Inflammatory macrophage treated with lipopolysaccharide for 4 hours (primary cell): Measurements from ENCODE around the gene CREB5.

Experiments used
- DNase-seq: peaks from one replicate; pipeline ENCODE4 v3.0.0-alpha.2; 2020

The CREB5 gene

DNA sequence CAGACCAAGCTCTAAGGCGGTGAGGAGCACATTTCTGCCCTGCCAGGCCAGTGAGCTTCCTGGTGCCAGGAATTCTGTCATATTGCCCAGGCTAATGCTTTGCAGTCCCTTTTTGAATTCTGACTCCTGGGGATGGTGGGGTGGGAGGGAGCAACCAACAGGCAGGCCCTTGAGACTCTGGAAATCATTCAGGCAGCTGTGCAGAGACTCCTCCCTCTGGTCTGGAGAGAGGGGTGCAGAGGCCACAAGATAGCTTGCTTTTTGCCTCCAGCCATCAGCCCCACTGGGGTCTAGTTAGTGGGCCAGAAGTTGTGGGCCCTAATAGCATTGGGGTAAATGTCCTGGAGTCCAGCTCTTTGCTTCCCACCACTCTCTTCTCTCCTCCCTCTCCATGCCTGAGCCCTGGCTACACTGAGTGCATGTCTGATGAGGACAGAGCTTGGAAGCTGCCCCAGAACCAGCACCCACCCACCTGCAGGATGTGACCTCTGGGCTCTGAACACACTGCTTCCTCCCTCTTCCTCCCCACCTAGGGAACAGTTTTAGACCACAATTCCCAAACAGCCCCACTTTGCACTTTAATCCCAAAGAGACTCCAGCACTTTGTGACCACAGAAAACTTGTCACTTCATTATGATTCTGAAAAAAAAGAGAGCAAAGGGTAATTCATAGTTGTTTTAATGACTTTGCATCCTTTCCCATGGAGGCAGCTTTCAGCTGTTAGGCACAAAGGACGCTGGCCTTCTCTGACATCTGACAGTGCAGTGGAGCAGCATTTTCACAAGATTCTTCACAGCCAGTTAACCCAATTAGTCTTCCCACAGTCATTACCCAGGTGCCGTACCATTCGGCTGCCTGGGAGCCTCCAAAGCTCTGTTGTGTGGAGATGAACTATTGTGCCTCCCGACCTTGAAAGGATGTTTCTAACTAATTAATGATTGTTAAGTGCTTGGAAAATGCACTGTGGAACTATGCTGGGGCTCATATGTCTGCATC, 283.3 kb downstream of the CREB5 start:
- no peak for DNase-seq

DNA sequence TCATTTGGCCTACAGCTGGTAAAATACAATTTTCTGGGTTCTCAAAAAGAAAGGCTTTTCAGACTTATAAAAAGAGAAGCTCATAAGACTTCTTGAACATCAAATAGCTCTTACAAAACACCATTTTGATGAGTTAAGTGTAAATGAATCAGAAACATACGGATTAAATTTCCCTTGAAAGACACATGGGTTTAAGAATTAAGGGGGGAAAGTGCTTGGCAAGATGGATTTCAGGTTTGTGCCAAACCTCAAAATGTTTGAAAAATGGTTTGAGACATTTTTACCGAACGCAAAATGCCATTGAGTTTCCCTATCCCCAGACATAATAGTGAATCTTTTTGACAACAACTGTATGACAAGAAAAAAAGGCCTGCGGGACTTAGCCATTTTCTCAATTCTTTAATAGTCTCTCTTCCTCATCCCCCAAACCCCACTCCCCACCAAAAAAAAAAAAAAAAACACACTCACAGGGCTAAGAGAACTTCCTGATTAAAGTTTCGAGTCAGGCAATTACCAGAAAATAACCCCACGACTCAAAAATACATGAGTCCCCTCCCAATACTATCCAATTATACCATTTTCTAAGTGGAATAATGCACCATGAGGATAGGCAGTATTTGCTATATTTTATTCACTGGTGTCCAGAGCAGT, 285.7 kb downstream of the CREB5 start:
- DNase-seq = no peak

DNA sequence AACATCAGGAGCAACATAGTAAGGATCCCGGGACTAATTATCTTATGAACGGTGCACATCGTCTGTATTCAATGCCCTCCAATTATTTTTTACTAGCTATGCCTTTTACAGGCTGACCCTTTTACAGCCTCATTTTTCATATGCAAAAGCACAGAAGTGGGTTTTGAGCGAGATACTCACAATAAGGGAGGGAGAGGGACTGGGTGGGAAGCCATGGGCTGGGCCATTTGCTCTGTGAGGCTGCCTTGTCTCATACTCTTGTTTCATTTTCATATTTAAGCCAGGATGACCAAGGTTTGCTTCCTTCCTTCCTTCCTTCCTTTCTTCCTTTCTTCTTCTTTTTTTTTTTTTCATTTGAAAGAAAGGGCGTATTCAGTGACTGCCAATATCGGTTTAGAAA, 286.5 kb downstream of the CREB5 start:
- DNase-seq = no peak

DNA sequence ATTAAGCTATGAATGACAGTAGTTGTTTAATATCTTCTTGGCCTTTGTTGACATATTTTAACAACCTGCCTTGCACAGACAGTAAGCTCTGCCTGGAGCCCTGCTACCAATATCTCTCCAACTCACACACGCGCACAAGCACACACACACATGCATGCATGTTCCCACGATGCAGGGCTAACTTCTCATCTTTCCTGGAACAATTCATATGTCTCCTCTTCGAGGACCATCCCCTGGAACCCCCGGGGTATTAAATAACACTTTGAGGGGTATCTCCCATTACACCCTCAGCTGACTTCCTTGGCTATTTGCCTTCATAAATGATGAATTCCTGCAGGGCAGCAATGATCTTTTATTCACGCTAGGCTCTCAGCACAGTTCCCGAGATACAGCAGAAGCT, 287.8 kb downstream of the CREB5 start:
- DNase-seq = no peak

DNA sequence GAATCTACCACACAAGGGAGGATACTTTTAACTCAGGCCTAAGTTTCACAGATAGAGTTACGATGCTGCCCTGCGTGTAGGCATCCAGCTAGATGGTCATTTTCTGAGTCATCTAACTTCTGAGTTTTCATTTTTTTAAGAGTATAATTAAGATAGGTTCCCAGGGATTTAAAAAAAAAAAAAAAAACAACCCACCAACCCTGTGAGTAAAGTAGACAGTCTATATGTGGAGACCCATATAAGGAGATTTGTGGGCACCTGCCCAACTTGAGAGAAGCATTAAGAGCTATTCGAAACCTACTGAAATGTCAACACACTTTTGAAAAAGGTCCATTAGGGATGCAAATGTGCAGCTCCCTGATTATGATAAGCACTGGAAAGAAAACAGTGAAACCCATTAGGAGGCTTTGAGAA, 288.5 kb downstream of the CREB5 start:
- no peak for DNase-seq

DNA sequence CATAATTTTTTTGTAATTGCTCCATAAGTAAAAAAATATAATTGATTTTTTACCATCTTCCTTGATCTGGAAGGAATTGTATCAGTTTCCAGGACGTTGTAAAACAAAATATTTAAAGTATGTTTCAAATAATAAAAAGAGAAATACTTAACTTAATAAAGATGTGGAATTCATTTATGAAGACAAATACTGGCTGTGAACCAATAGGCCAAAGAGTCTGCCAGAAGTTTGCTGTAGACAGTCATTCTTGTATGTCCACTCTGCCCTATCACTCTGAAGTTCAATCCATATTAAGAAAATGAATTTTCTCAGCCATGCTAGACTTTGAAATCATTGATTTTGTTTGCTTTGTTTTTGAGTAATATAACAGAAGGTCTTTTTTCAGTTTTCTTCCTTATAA, 289.4 kb downstream of the CREB5 start:
- no peak for DNase-seq

- DNase-seq = no peak
Measured at GRCh38 chr7:28702171-28702570, 289.9 kb downstream of the CREB5 start.

DNA sequence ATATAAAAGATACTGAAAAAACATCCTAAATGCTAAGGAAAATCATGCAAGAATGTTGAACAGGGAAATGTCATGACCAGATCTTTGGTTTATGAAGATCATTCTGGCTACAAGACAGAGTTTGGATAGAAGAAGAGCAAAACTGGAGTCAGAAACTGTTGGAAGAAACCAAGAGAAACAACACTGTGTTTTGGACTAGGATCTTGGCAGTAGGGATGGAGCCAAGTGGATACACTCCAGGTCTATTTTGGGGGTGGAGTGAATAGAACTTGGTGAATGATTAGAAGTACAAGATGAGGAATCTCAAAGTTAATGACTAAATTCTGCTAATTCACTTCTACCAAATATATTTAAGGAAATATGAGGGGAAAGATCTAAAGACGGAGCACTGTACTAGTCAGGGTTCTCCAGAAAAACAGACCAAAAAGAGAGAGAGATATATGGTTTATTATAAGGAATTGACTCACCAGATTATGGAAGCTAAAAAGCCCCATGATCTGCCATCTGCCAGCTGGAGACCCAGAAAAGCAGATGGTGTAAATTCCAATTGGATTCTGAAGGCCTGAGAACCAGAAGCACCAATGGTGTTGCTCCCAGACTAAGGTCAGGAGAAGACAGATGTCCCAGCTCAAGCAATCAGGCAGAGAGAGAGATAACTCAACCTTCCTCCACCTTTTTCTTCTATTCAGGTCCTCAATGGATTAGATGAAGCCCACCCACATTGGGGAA, 290.9 kb downstream of the CREB5 start:
- no peak for DNase-seq

- DNase-seq = peak; percentile 53
Measured at GRCh38 chr7:28704706-28705105, 292.4 kb downstream of the CREB5 start.

DNA sequence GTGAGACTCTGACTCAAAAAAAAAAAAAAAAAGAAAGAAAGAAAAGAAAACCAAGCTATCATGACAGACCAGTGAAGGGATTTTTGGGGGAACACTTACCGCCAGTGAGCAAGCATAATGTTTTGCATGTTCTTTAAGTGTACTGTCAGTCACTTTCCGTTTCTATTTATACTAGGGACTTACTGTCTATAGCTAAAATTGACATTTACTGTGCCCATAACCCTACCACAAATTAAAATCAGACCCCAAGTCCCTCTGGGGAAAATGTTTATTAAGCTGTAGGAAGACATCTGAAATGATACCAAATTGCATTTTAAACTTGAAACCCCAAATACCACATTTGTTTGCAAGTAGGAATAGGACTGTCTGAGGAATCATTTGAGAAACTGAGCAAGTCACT, 293.0 kb downstream of the CREB5 start:
- peak; percentile 49 for DNase-seq

DNA sequence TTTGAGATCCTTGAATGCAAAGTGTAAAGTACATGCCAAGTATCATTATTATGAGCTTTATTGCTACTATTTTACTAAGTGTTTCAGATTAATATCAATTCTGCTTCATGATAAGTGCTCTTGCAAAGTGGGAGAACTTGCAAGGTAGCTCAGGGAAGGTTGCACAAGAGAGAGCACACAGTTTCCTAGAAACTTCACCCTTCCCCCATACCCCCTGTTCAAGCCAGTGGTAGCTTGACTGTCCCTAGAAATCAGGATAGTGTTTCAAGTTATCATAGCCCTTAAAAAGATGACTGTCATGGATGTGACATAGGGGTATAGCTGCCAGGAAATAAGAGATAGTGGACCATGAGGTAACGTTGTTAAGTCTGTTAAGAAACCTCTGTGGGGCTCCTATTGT, 294.3 kb downstream of the CREB5 start:
- DNase-seq = no peak

DNA sequence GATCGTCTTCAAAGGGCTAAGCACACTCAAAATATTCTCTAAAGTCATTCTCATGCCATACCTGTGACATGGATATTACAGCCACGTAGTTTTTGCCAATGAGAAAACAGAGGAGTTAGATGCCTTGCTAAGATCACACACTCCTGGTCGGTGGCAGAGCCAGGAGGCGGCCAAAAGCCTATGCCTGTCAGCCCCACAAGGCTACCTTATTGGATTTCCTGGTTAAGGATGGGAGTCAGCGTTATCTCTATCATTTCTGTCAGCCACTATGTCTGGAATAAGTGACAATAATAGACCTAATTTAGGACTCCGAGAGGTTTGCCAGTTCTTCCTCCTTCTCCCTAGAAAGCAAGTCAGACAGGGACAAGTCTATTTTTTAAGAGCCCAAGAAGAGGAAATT, 295.0 kb downstream of the CREB5 start:
- no peak for DNase-seq

GRCh38 chr7:28708033-28708951, 296.0 kb downstream of the CREB5 start:
- no peak for DNase-seq

GRCh38 chr7:28709748-28710147, 297.4 kb downstream of the CREB5 start:
- DNase-seq = no peak

DNA sequence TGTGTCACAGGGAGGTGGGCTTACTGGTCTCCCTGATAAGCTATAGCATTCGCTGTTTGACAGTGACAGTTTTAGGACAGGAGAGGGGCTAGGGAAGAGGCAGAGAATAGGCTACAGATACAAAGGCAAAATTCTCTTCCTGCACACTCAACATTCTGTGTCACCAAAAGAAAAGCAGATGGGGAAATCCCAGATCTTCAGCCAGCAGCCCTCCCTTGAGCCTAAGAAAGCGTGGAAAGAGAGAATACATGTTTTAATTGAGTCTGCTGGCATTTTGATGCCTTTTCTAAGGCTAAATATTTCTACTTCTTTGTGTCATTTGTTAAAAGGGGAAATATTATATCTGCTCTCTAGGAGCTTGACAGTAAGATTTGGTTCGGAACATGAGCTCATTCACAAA, 298.8 kb downstream of the CREB5 start:
- DNase-seq = no peak

DNA sequence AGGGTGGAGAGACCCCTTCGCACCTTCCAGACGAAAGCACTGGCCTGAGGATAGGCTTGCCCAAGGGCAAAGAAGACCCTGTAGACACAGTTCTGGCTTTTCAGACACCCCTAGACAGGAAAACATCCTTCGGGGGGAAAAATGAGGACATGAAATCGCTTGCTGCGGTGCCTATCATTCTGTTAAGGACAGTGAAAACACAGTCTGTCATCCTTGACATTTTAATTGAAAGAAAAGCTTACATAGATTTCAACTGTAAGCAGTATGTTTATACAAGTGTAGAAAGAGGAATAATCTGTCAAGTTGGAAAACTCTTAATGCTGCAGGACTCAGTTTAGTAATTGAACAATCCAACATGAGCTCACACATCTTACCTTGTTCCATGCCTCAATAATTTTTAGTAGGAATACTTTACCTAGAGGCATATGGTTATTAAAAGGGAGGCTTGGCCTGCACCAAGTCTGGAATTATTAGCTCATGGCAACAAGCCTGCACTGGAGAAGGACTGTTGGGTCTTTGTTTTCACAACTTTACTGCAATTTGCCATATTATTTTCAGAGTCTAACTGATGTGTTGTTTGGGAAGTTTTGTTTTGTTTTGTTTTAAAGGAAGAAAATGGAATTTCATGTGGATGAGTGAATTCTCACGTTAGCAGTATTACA, 302.3 kb downstream of the CREB5 start:
- no peak for DNase-seq

- DNase-seq = no peak
Measured at GRCh38 chr7:28717445-28718054, 305.2 kb downstream of the CREB5 start.

- DNase-seq = no peak
Measured at GRCh38 chr7:28718055-28718481, 305.8 kb downstream of the CREB5 start.

- no peak for DNase-seq
Measured at GRCh38 chr7:28718545-28718944, 306.2 kb downstream of the CREB5 start.

DNA sequence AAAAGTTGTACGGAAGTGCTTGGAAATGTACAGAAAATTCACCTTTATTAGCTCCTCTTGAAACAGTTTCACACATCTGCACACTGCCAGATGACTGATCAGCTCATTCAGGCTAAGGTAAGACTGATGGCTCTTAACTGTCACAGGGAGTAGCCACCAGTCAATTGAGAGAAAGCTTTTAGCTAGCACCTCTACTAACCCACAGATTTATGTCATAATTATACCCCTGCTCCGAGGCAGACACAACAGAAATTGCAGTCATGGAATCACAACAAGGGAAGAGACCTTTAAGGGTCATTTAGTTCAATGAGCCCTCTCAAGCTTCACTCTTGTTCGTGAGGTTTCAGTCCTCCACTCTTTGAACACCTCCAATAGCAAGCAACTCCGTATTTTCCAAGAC, 310.4 kb downstream of the CREB5 start:
- DNase-seq = no peak

DNA sequence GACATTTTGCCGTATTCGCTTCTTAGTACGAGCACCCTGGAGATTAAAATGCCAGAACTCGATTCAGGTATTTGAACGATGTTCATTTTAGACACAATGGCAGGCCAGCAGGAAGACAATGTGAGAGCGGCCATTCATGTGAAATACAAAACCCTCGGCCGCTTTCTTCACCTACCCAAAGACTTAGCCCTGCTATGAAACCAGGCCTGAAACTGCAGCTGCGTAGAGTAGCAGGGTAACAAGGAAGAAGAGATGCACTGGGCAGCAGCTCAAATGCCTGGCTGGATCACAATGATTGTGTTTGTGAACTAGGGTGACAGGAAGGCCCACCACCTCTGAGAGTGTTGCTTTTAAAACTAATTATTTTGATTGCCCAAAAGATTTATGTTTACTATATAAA, 311.0 kb downstream of the CREB5 start:
- no peak for DNase-seq
